Measurements from ENCODE around the gene PRR5L.
"Not testable (repeated sequence)": the region's sequence is repeated elsewhere in the genome, so short reads cannot be mapped to it uniquely, and the experiment has no call there.

PRR5L gene

DNA sequence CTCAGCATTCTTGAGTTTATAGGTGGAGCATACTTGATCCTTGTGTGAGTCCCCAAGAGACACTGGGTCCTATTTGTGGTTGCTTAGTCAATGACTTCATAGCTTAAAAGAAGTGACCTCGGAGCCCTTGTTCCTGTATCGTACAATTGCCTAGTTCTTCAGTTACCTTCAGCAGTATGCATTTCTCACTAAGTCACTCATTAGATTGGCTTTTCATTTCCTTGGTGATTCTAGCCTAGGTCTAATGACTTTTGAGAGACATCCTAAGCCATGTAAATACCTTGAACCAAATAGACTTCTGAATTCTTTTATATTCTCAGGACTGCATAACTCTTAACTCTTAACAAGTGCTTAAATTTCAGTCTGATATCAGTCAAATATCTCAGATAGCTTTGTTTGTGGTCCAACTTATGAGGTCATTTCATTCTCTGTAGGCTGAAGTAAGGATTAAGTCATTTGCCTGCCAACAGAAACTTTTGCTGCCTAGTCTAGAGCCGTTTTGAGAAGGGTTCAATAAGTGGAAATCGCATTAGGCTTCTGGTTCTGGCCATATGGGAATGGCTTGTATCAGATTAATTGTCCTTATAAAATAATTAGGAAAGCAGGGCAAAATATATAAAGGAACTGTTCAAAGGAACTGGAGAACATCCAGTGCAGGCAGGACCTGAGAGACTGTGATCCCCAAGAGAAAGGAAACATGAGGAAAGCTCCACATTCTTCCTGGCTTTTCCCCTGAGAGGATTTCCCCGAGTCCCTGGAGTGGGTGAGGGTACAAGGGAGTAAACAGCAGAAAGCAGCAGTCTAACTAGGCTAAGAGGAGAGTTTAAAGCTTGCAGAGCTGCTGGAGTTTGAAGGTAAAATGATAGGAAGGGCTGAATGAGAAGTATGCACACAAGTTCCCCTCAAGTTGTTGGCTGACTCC is 174.1 kb downstream of the PRR5L start:
- no peak for DNase-seq

DNA sequence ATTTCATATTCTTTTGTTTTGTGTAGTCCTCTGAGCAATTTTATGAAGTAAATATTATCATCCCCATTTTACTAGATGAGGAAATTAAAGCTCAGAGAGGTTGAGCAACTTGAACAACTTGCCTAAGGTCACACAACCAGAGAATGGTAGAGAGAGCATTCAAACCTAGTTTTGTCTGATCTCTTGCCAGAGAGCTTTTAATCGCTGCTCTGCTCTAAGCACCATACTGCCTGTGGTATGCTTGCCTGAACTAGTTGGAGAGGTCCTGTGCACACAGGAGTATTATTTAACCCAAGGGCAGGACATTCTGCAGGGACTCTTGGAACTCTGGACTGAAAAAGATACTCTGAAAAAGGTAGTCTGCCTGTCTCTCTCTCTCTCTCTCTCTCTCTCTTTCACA is 175.5 kb downstream of the PRR5L start:
- no peak for DNase-seq

DNA sequence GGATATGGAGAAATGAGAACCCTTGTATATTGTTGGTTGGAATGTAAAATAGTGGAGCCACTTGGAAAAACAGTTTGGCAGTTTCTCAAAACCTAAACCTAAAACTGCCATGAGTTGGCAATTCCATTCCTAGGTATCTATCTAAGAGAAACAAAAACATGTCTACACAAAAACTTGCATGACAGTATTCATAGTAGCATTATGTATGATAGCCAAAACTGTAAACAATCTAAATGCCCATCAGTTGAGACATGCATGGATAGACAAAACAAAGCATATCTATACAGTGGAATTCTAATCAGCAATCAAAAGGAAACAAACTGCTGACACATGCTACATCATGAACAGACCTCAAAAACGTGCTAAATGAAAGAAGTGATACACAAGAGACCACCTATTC is 179.1 kb downstream of the PRR5L start:
- no peak for DNase-seq

DNA sequence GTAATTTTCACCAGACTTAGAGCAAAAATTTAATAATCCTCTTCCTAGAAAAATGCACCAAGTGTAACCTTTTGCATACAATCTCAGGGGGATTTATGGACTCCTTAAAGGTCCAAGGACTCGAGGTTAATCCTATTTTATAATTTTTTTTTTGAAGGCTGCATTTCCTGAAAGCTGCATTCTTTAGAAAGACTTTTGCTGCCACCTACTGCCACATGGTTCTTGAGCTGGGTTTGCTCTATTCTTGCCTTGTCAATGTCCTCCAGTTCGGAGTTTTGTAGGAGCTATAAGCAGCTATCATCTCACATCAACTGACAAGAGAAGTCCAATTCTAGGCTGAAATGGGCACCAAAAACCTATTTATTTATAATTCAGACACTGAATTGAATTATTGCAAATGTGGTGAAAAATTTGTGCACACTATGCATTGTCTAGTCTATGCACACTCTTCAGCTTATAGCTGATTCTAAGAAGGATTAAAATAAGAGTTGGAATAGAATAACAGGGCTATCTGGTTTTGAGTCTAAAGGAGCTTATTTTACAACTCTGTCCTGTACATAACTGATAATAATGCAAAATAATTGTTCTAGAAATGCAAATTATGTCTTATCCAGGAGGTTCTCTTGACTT is 182.7 kb downstream of the PRR5L start:
- no peak for DNase-seq

DNA sequence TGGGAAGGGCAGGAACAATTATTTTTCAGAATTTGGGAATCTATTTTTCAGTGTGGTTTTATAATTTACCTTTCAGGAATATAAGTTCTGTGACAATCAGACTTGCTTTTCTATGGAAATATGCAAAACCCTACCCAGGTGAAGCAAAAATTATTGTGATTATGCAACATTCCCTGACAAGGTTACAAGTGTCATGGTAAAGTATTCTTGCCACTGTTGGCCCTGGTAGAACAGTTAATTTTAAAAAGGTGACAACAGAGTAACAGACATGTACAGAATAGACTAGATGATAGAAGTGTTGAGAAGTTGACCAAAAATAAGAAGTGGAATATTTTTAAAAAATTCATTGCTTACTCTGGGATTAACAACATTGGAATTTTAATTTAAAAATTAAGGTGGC is 184.7 kb downstream of the PRR5L start:
- DNase-seq = no peak

DNA sequence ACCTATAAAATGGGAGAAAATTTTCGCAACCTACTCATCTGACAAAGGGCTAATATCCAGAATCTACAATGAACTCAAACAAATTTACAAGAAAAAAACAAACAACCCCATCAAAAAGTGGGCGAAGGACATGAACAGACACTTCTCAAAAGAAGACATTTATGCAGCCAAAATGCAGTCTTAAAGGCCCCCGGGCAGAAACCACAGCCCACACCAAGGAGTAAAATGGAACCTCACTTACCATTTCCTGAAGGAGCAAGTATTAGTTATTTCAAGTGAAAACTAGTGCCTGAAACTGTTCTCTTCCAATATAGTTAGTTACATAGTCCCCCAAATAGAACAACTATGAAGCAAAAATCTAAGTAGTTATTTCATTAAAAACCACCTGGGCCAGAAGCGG is 187.0 kb downstream of the PRR5L start:
- not testable (repeated sequence) for DNase-seq

DNA sequence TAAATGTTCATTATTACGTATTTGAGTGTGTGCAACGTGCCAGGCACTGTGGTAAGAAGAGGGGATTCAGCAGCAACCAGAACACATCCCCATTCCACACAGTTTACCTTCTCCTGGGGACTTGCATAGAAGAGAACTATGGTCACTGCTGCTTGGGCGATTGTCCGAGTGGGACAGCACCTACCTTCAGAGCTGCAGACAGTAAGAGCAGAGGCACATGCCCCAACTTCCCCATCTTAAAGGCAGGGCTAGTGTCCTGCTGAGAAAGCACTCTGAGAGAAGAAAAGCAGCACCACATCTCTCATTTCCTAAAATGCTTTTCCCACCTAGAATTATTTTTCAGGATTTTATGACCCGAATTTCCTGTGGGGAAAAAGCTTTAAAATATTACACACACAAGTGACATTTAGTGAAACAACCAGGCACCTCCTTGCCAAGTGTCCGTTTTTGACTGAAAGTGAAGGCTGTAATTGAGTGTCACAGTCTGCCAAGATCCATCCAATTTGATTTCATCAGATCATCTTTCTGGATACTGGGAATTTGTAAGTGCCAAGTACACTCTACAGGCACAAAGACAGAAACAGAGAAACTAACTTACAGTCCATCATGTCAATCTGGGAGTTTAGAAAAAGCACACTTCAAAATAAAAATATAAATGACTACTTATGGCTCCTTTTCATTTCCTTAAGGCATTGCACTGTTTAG is 189.4 kb downstream of the PRR5L start:
- DNase-seq = no peak

DNA sequence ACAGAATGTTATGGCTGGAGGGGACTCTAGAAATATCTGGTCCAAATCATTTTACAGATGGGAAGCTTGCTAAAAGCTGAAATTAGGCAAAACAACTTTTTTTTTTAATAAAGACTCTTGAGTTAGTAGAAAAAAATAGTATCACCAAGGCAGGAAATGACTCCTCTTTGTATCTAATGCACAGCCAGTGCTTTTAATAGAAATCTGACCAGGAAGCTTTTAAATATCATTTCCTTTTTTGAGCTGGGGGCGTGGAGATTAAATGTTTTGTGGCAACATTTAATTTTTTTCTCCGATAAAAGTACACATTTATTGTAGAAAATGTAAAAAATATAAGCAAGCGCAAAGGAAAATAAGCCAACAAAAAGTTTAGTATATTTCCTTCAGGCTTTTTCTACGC is 191.5 kb downstream of the PRR5L start:
- no peak for DNase-seq

DNA sequence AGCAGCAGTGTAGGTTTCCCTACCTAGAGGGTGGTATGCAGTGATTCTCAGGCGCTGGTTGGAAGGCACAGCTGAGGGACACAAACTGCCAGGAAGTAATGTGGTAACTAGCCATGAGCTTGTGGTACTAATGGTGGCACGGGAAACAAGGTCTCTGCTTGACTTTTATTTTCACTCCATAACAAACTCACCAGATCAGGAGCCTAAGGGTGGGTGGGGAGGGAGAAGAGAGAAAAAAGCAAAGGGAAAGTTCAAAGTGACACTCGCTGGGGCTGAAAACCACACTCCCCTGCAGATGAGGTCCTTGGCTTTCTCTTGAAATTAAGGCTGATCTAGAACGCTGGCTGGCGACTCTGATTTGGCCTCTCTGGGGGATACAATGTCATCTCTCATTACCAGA is 192.0 kb downstream of the PRR5L start:
- DNase-seq = no peak

DNA sequence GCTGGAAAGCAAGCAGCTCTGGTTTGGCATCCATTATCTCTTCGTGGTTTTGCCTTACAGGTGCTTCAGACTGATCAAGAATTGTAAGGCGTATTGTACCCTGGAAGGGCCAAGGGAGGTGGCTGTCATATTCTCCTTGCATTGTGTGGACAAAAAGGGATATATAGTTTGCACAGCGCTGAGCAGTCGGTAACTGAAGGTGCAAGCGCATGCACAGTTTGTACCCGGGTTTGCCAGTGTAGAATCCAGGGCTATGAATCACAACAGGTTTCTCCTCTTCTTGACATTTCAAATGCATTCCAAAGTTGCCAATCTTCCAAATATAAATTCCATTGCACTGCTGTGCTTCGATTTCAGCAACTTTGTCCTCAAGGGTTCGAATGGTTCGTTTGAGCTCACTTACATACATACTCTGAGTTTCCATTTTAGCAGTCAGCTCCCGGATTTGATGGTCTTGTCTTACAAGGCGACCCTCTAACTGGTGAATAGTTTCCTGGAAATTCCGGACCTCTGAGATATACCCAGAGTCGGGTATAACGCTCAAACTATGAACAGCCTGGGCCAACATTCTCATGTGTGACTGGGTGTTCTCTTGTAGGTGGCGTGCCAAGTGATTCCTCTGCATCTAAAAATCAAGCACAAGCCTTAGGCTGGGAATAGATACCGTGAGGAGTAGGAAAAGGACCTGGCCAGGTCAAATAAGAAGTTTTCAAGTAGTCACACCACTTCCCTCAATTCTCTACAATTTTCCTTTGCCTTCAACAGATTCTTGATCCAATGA is 194.1 kb downstream of the PRR5L start:
- DNase-seq = no peak

DNA sequence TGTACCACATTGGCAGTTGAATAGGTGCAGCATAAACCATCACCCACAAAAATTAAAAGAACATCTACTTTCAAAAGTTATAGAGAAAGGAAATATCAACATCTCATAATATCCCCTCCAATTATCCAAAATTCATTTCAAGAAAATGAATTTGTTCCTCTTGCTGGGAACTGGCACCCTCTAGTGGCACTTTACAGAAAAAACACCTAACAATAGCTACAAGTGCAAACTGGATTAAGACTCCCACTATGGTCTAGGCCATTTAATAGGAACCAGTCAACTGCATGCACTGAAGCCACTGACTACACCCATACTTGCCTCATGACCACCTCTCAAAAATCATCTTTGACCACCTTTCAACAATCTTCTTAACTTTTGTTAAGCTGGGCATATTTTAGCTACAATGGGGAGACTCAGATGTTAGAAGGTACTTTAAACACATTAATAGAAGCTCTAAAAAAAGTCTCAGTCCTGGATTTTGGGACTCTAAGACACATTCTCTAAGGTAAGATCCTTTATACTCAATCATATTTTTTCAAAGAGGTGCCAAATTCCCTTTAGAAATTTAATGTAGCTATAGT is 196.7 kb downstream of the PRR5L start:
- DNase-seq = no peak

DNA sequence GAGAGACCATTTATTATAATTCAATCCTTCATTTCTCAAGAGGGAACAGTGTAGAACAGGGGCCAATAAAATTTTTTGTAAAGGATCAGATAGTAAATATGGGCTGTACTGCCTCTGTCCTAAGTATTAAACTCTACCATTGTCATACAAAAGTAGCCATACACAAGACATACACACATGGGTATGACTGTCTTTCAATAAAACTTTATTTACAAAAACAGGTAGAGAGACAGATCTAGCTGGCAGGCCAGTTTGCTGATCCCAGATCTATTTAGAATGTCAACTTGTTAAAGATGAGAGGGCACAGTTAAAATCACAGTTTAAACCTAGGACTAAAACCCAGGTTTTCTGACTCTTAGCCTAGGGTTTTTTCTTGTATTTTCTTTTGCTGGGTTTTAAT is 197.2 kb downstream of the PRR5L start:
- DNase-seq = no peak

DNA sequence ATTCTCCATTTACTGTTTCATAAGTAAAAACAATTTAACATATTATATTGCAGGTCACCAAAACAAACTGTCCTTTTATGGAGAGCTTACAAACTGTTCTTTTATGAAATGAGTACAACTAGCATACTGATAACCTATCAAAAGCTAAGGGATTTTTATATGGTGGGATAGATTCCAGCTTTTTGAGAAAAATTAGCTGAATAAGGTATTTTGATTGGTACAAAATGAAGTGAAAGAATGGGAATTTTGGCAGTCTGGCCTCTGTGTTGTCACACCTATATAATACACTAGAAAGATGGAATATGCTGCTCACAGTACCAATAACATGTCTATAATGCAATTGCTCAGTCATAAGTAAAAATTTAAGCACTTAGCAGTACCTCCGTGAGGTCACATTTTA is 202.6 kb downstream of the PRR5L start:
- DNase-seq = no peak

DNA sequence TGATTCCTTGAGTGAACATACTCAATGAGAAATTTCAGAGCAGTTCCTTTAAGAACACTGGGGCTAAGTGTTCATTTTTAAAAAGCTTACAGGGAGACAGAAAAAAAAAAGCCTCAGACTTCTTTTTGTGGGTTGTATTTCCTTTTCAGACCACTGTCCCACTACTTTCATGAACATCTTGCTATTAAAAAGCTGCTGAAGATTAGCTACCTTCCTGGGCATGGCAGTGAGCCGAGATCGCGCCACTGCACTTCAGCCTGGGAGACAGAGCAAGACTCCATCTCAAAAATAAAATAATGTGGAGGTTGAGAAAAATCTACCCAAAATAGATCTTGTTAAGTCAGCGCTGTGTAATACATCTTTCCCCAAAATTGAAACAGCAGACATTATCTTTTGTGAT is 203.2 kb downstream of the PRR5L start:
- no peak for DNase-seq

DNA sequence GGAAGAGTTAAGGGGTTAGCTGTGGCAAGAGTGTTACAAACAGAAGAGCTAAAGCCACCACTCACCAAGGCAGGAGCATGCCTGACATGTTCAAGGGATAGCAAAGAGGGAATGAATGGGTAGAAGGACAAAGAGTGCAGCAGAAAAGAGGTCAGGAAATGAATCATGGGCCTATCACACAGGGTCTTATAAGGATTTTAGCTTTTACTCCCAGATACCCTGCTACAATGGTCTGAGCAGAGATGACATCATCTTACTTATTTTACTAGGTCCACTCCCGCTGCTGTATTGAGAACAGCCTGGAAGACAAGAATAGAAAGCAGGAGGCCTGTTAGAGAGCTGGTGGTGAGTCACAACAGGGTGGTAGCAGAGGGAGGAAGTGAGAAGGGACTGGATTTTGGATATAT is 204.2 kb downstream of the PRR5L start:
- no peak for DNase-seq

DNA sequence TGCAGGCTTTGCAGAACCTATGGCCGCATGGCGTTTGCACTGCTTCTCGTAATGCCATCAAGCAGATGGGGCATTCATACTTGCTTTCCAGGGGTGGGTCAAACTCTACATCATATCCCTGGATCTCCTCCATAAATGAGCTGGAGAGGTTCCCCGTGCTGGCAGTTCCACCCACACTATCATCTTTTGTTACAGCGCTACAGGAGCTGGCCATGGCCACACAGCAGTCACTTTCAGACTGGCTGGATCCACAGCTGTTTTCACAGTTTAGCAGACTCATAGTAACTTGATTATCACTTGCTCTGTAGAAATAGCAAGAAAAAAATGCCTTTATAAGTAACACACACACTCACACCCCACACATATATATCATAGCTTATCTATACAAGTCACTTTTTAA is 205.1 kb downstream of the PRR5L start:
- no peak for DNase-seq

DNA sequence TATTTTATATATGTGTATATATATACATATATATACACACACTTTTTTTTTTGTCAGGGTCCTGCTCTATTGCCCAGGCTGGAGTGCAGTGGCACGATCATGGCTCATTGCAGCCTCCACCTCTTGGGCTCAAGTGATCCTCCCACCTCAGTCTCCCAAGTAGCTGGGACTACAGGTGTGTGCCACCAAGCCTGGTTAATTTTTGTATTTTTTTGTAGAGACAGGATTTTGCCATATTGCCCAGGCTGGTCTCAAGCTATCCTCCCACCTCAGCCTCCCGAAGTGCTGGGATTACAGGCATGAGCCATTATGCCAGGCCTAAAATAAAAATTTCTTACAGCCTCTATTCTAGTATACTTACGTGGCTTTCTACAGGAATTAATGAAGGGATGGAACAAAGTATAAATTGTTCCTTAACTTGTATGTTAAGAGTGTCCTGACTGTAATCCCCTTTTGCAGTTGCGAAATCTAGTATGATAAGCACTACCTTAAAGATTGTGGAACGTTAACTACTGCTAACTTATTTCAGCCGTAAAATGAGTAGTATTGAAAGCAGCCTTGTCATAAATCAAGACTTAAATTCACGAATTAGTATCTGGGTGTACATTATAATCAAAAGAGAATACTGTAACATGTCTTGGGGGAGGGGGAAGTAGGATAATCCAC is 211.9 kb downstream of the PRR5L start:
- DNase-seq = no peak

DNA sequence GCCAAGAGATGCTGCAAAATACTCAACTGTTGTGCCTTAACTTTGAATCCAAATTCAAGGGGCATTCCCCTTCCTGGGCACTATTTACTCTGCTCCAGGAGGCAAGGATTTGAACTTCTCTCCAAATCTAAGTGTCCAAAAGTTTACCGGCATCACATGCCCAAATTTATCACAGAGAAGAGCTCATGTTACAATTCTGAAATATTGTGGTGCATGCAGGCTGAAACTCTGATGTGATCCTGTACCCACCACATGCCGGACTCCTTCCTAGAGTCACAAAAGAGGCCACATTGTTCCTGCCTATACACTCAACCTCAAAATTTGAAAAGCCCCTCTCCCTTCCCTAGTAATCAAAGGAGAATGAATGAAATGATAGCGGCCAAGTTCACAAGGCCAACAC is 212.7 kb downstream of the PRR5L start:
- no peak for DNase-seq

DNA sequence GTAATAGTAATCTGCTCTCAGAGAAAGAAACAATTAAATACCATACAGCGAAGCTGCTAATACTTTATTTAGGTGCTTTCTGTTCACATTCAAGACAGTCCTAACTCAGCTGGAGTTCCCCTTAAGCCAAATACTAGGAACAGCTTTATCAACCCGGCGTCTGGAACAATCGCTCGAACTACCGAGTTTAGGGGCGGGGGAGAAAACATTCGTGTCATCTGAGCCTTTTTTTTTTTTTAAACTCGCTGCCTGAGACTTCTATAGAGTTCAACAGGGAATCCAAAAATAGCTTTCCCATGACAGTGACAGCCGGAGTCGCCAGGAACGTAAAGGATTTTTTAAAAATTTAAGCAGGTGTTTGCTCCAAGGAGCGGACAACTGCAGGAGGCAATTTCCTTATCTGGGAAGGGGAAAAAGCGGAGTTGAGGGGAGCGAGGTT is 213.1 kb downstream of the PRR5L start:
- DNase-seq = no peak

DNA sequence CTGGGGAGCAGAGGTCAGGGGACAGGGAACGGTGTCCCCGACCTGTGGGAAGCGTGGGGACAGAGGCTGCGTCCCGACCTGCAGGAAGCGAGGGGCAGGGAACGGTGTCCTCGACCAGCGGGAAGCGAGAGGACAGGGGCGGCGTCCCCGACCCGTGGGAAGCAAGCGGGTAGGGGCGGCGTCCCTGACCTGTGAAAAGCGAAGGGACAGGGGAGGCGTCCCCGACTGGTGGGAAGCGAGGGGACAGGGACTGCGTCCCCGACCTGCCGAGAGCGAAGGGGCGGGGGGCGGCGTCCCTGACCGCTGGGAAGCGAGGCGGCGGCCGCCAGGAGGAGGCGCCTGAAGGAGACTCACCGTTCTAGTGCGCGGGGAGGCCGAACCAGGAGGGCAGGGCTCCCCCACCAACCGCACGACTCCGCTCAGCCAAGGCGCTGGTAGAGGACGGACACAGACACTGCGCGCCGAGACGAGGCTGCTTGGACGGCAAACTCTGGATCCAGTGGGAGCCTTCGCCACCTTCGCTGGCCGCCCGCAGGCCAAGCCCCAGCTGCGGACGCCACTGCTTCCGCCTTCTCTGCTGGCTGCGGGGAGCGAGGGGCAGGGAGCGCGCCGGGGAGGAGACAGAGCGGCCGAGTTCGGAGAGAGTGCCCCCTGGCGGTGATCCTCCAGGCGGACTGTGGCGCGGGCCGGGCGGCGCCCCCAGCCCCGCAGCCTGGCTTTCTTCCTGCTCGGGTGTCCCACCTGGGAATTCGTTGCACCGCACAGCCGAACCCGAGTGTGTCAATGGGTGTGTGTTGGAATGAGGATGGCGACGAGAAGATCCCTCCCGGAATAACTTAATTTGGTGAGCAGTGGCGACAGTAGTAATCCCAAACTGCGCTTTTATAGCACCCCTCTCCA is 213.9 kb downstream of the PRR5L start, which contains the start of gene TRAF6:
TSS of gene TRAF6 (minus strand) at position 579 of the 900 bp plus-strand sequence. CDS start 8,757 bp downstream, outside the sequence.
- no peak for DNase-seq

DNA sequence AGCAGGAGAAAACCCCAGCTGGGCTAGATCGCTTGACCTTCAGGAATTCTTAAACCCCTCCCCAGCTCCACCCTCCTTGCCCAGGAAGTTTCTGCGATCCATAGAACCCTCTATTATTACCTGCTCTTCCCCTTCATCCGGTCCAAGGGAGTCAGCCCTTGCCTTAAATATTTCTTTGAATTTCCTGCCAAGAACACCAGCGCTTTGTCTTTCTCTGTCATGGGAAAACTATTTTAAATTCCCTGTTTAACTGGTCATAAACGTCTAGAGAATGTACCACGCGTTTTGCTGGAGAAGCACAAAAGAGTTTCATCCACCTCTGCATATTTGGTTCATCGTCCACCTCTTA is 214.5 kb downstream of the PRR5L start:
- DNase-seq = no peak

Measured in cortex of kidney (tissue), 1 donor.